ENCODE data around the gene XXYLT1. TPM values are rescaled to one million over a fixed set of nuclear protein-coding genes. Genes with fewer than 3 reads are reported as not detected.

The XXYLT1 gene
- total RNA-seq, 1 experiment from 2014 or later, result 23.4 TPM

- TF ChIP-seq ZNF416 (CRISPR knock-in tag; IDR thresholded peaks at IDR 0.05), result no peak
- TF ChIP-seq NR2C2 (CRISPR knock-in tag; IDR thresholded peaks at IDR 0.05), result no peak
- TF ChIP-seq E2F1 (CRISPR knock-in tag; IDR thresholded peaks at IDR 0.05), result no peak
- no peak for TF ChIP-seq JAZF1 (CRISPR knock-in tag; IDR thresholded peaks at IDR 0.05)
- no peak for TF ChIP-seq FOXJ3 (CRISPR knock-in tag; IDR thresholded peaks at IDR 0.05; ENCODE audit: borderline replicate concordance)
- no peak for TF ChIP-seq SMAD4 (CRISPR knock-in tag; IDR thresholded peaks at IDR 0.05)
- no peak for TF ChIP-seq MAX (CRISPR knock-in tag; IDR thresholded peaks at IDR 0.05)
- no peak for TF ChIP-seq ZNF423 (CRISPR knock-in tag; IDR thresholded peaks at IDR 0.05)
- TF ChIP-seq TCF7 (CRISPR knock-in tag; IDR thresholded peaks at IDR 0.05; ENCODE audit: low read depth), result no peak
- TF ChIP-seq TEAD4 (CRISPR knock-in tag; IDR thresholded peaks at IDR 0.05), result no peak
- no peak for TF ChIP-seq ZMAT4 (CRISPR knock-in tag; IDR thresholded peaks at IDR 0.05)
- TF ChIP-seq ETV6 (CRISPR knock-in tag; IDR thresholded peaks at IDR 0.05), result no peak
- TF ChIP-seq E2F4 (CRISPR knock-in tag; IDR thresholded peaks at IDR 0.05; ENCODE audit: borderline replicate concordance, low read depth), result no peak
- no peak for TF ChIP-seq E2F5 (CRISPR knock-in tag; IDR thresholded peaks at IDR 0.05)
- peaks cover 29% of the 10 kb centered on the region for H3K9me3 Mint-ChIP-seq
- no peak overlapping the region for H3K4me3 Mint-ChIP-seq
- ChIA-PET CTCF (interaction anchor here (1.6 to 1.9 kb wide), 4 partner anchors 24 to 41 kb away, joined by 6 to 9 read pairs (median 8); no protein-coding TSS in a partner anchor), POLR2A (no interaction called here)
- no peak overlapping the region for H3K27ac Mint-ChIP-seq
- peaks cover 19% of the 10 kb centered on the region for H3K36me3 Mint-ChIP-seq
- no peaks in the 10 kb centered on the region for H3K27me3 Mint-ChIP-seq (ENCODE audit: low read depth)
- H3K4me1 Mint-ChIP-seq, result peaks cover 19% of the 10 kb centered on the region
- ATAC-seq, result no peak
- no peak for DNase-seq (ENCODE audit: low spot score)
Measured at GRCh38 chr3:195227871-195228270, 43.1 kb downstream of the XXYLT1 start.

- DNase-seq (ENCODE audit: low spot score) (no peak), ATAC-seq (peak; percentile 81)
- ChIA-PET POLR2A (no interaction called here), CTCF (interaction anchor here (0.6 to 1.9 kb wide), 15 partner anchors 9 to 544 kb away, joined by 3 to 9 read pairs (median 4); partner anchors contain the start of gene XXYLT1)
- H3K4me3 Mint-ChIP-seq, result no peak overlapping the region
- H3K4me1 Mint-ChIP-seq, result peaks cover 27% of the 10 kb centered on the region
- no peak overlapping the region for H3K27ac Mint-ChIP-seq
- peaks cover 16% of the 10 kb centered on the region for H3K36me3 Mint-ChIP-seq
- peaks cover 22% of the 10 kb centered on the region for H3K9me3 Mint-ChIP-seq
- no peaks in the 10 kb centered on the region for H3K27me3 Mint-ChIP-seq (ENCODE audit: low read depth)
- no peak for TF ChIP-seq ZNF121 (CRISPR knock-in tag; IDR thresholded peaks at IDR 0.05)
- TF ChIP-seq E2F5 (CRISPR knock-in tag; IDR thresholded peaks at IDR 0.05), result no peak
- TF ChIP-seq ZMAT4 (CRISPR knock-in tag; IDR thresholded peaks at IDR 0.05), result no peak
- TF ChIP-seq OVOL2 (CRISPR knock-in tag; IDR thresholded peaks at IDR 0.05; ENCODE audit: borderline replicate concordance), result no peak
- TF ChIP-seq KAT7 (CRISPR knock-in tag; IDR thresholded peaks at IDR 0.05; ENCODE audit: borderline replicate concordance), result no peak
- no peak for TF ChIP-seq MYBL2 (CRISPR knock-in tag; IDR thresholded peaks at IDR 0.05)
- TF ChIP-seq E2F4 (CRISPR knock-in tag; IDR thresholded peaks at IDR 0.05; ENCODE audit: borderline replicate concordance, low read depth), result no peak
- TF ChIP-seq CREB1 (CRISPR knock-in tag; IDR thresholded peaks at IDR 0.05), result no peak
- no peak for TF ChIP-seq GRHL2 (CRISPR knock-in tag; IDR thresholded peaks at IDR 0.05; ENCODE audit: insufficient replicate concordance, severe bottlenecking)
- TF ChIP-seq AFF4 (CRISPR knock-in tag; IDR thresholded peaks at IDR 0.05; ENCODE audit: borderline replicate concordance), result no peak
- TF ChIP-seq NFATC4 (CRISPR knock-in tag; IDR thresholded peaks at IDR 0.05), result no peak
- TF ChIP-seq ZNF423 (CRISPR knock-in tag; IDR thresholded peaks at IDR 0.05), result no peak
- TF ChIP-seq IRF1 (CRISPR knock-in tag; IDR thresholded peaks at IDR 0.05), result no peak
- no peak for TF ChIP-seq MXD4 (CRISPR knock-in tag; IDR thresholded peaks at IDR 0.05; ENCODE audit: borderline replicate concordance)
Measured at GRCh38 chr3:195226900-195227447, 44.0 kb downstream of the XXYLT1 start.

Data from WTC11 (cell line).